NCI-H2171 treated with DMSO at 0.1 percent for 48 hours (cell line): ENCODE results near the gene BOD1L1.
A peak's percentile ranks its signal among the peaks of the same experiment; 100 is the strongest.

ENCODE experiments used
- DNase-seq: peaks from one replicate; lab custom pipeline; 2025; lab: John Stamatoyannopoulos, UW

BOD1L1 gene

GRCh38 chr4:13558881-13559280, 68.6 kb downstream of the BOD1L1 start:
- no peak for DNase-seq

- DNase-seq, result no peak
These were observed 72.2 kb downstream of the BOD1L1 start for GRCh38 chr4:13555325-13555724.

GRCh38 chr4:13553081-13553480, 74.4 kb downstream of the BOD1L1 start:
- DNase-seq, result no peak

GRCh38 chr4:13548984-13549546, 78.5 kb downstream of the BOD1L1 start:
- peak; percentile 48 for DNase-seq

GRCh38 chr4:13548059-13548983, 79.2 kb downstream of the BOD1L1 start:
- DNase-seq, result no peak

GRCh38 chr4:13547485-13548041, 80.0 kb downstream of the BOD1L1 start:
- DNase-seq, result no peak

GRCh38 chr4:13546941-13547484, 80.5 kb downstream of the BOD1L1 start:
- no peak for DNase-seq

GRCh38 chr4:13546142-13546940, 81.2 kb downstream of the BOD1L1 start:
- DNase-seq, result no peak

GRCh38 chr4:13545394-13545808, 82.1 kb downstream of the BOD1L1 start:
- no peak for DNase-seq

- DNase-seq, result peak; percentile 22
These were observed 82.7 kb downstream of the BOD1L1 start for GRCh38 chr4:13544606-13545393.

GRCh38 chr4:13543839-13544605, 83.5 kb downstream of the BOD1L1 start, which contains the start of gene NKX3-2:
Gene NKX3-2, minus strand, starts transcription at chr4:13544508. Its CDS starts 94 bp downstream, at chr4:13544414.
- no peak for DNase-seq

GRCh38 chr4:13543032-13543838, 84.3 kb downstream of the BOD1L1 start:
- DNase-seq, result no peak

GRCh38 chr4:13542577-13543031, 84.9 kb downstream of the BOD1L1 start:
- DNase-seq, result no peak

- DNase-seq, result no peak
These were observed 85.6 kb downstream of the BOD1L1 start for GRCh38 chr4:13541720-13542576.

GRCh38 chr4:13541176-13541604, 86.3 kb downstream of the BOD1L1 start:
- DNase-seq, result no peak

GRCh38 chr4:13540446-13541175, 86.9 kb downstream of the BOD1L1 start:
- no peak for DNase-seq

GRCh38 chr4:13539619-13540445, 87.7 kb downstream of the BOD1L1 start:
- no peak for DNase-seq
